Memory B cell (primary cell): ENCODE data around the gene VASP.

ENCODE experiments used
- ATAC-seq: fragments of 150-1000 bp; cut with Tn5 transposase; 2 replicates; pipeline ENCODE4 v1.10.0; 2021; ENCODE audit warnings: low read depth, mild to moderate bottlenecking, moderate library complexity
- DNase-seq, 2 donors: peaks; one replicate each; pipeline ENCODE4 v3.0.0; 2022; ENCODE audit warnings: low spot score in 2 of 2
- H3K27ac Mint-ChIP-seq: one replicate; pipeline ENCODE4 v1.8.0; 2022; ENCODE audit warnings: mild to moderate bottlenecking, moderate library complexity, mixed read lengths
- H3K27me3 Mint-ChIP-seq: one replicate; pipeline ENCODE4 v1.8.0; 2022; ENCODE audit warnings: mixed read lengths
- H3K36me3 Mint-ChIP-seq: one replicate; pipeline ENCODE4 v1.8.0; 2022; ENCODE audit warnings: mild to moderate bottlenecking, mixed read lengths
- H3K4me1 Mint-ChIP-seq: one replicate; pipeline ENCODE4 v1.8.0; 2022; ENCODE audit warnings: mixed read lengths
- H3K4me3 Mint-ChIP-seq: one replicate; pipeline ENCODE4 v1.8.0; 2022; ENCODE audit warnings: mild to moderate bottlenecking, moderate library complexity, mixed read lengths
- H3K9me3 Mint-ChIP-seq: one replicate; pipeline ENCODE4 v1.8.0; 2022; ENCODE audit warnings: mixed read lengths

Gene VASP

GRCh38 chr19:45469945-45470761 lies 37.1 kb upstream of the VASP start:
- Mint-ChIP-seq H3K27me3 (peaks cover 3% of the 10 kb centered on the region), H3K36me3 (peaks cover 7% of the 10 kb centered on the region), H3K27ac (peak overlapping the region; percentile 96), H3K4me1 (peaks cover 30% of the 10 kb centered on the region), H3K9me3 (no peaks in the 10 kb centered on the region), H3K4me3 (peak overlapping the region; percentile 91)
- peak; percentile 2 for ATAC-seq
- peak; percentile 55 to 58 for DNase-seq

GRCh38 chr19:45470762-45471081 lies 36.6 kb upstream of the VASP start:
- H3K27ac Mint-ChIP-seq = peak overlapping the region; percentile 96
- DNase-seq = peak in 1 of 2 donors; percentile 42
- H3K9me3 Mint-ChIP-seq = no peaks in the 10 kb centered on the region
- peaks cover 30% of the 10 kb centered on the region for H3K4me1 Mint-ChIP-seq
- no peak for ATAC-seq
- peaks cover 7% of the 10 kb centered on the region for H3K36me3 Mint-ChIP-seq
- peak overlapping the region; percentile 91 for H3K4me3 Mint-ChIP-seq
- peaks cover 3% of the 10 kb centered on the region for H3K27me3 Mint-ChIP-seq

- Mint-ChIP-seq H3K9me3 (no peaks in the 10 kb centered on the region), H3K36me3 (peaks cover 7% of the 10 kb centered on the region), H3K4me3 (peak overlapping the region; percentile 21), H3K27me3 (peaks cover 3% of the 10 kb centered on the region), H3K27ac (peak overlapping the region; percentile 96), H3K4me1 (peaks cover 32% of the 10 kb centered on the region)
- DNase-seq = peak in 1 of 2 donors; percentile 28
- no peak for ATAC-seq
Measured at GRCh38 chr19:45471111-45471930, 36.0 kb upstream of the VASP start.

GRCh38 chr19:45471931-45472562 lies 35.2 kb upstream of the VASP start:
- H3K9me3 Mint-ChIP-seq = no peaks in the 10 kb centered on the region
- DNase-seq (peak; percentile 46 to 48), ATAC-seq (no peak)
- H3K4me3 Mint-ChIP-seq = peak overlapping the region; percentile 21
- H3K27ac Mint-ChIP-seq = peak overlapping the region; percentile 96
- peaks cover 7% of the 10 kb centered on the region for H3K36me3 Mint-ChIP-seq
- H3K4me1 Mint-ChIP-seq = peaks cover 33% of the 10 kb centered on the region
- peaks cover 3% of the 10 kb centered on the region for H3K27me3 Mint-ChIP-seq

GRCh38 chr19:45472563-45473366 lies 34.5 kb upstream of the VASP start:
- peak overlapping the region; percentile 96 for H3K27ac Mint-ChIP-seq
- peaks cover 7% of the 10 kb centered on the region for H3K36me3 Mint-ChIP-seq
- DNase-seq = peak; percentile 42 to 48
- H3K9me3 Mint-ChIP-seq = no peaks in the 10 kb centered on the region
- ATAC-seq = no peak
- H3K4me3 Mint-ChIP-seq = peak overlapping the region; percentile 40
- H3K27me3 Mint-ChIP-seq = peaks cover 3% of the 10 kb centered on the region
- H3K4me1 Mint-ChIP-seq = peaks cover 34% of the 10 kb centered on the region

GRCh38 chr19:45473367-45473681 lies 34.0 kb upstream of the VASP start:
- Mint-ChIP-seq H3K27me3 (peaks cover 3% of the 10 kb centered on the region), H3K27ac (peak overlapping the region; percentile 96), H3K4me1 (peaks cover 39% of the 10 kb centered on the region), H3K36me3 (peaks cover 7% of the 10 kb centered on the region), H3K9me3 (no peaks in the 10 kb centered on the region), H3K4me3 (no peak overlapping the region)
- ATAC-seq (no peak), DNase-seq (peak in 1 of 2 donors; percentile 26)

GRCh38 chr19:45473682-45474605 lies 33.3 kb upstream of the VASP start:
- H3K27me3 Mint-ChIP-seq = peaks cover 3% of the 10 kb centered on the region
- DNase-seq = peak; percentile 43 to 60
- peak overlapping the region; percentile 9 for H3K4me3 Mint-ChIP-seq
- H3K9me3 Mint-ChIP-seq = no peaks in the 10 kb centered on the region
- no peak for ATAC-seq
- H3K36me3 Mint-ChIP-seq = peaks cover 7% of the 10 kb centered on the region
- peak overlapping the region; percentile 96 for H3K27ac Mint-ChIP-seq
- H3K4me1 Mint-ChIP-seq = peaks cover 39% of the 10 kb centered on the region

GRCh38 chr19:45474606-45475521 lies 32.4 kb upstream of the VASP start:
- H3K27me3 Mint-ChIP-seq = peaks cover 3% of the 10 kb centered on the region
- H3K4me1 Mint-ChIP-seq = peaks cover 37% of the 10 kb centered on the region
- no peak overlapping the region for H3K4me3 Mint-ChIP-seq
- no peaks in the 10 kb centered on the region for H3K9me3 Mint-ChIP-seq
- ATAC-seq = peak; percentile 4
- H3K27ac Mint-ChIP-seq = peak overlapping the region; percentile 96
- DNase-seq = peak; percentile 51 to 65
- peaks cover 7% of the 10 kb centered on the region for H3K36me3 Mint-ChIP-seq

- H3K9me3 Mint-ChIP-seq = no peaks in the 10 kb centered on the region
- H3K4me1 Mint-ChIP-seq = peaks cover 30% of the 10 kb centered on the region
- H3K36me3 Mint-ChIP-seq = peaks cover 7% of the 10 kb centered on the region
- peak overlapping the region; percentile 96 for H3K27ac Mint-ChIP-seq
- ATAC-seq (peak; percentile 0), DNase-seq (peak in 1 of 2 donors; percentile 53)
- H3K4me3 Mint-ChIP-seq = no peak overlapping the region
- peaks cover 3% of the 10 kb centered on the region for H3K27me3 Mint-ChIP-seq
Measured at GRCh38 chr19:45475537-45476291, 31.6 kb upstream of the VASP start.

GRCh38 chr19:45476304-45476703 lies 31.0 kb upstream of the VASP start:
- DNase-seq = no peak
- H3K27ac Mint-ChIP-seq = peak overlapping the region; percentile 96
- peaks cover 30% of the 10 kb centered on the region for H3K4me1 Mint-ChIP-seq

GRCh38 chr19:45477186-45477585 lies 30.1 kb upstream of the VASP start:
- ATAC-seq (no peak), DNase-seq (no peak)
- peak overlapping the region; percentile 78 for H3K4me3 Mint-ChIP-seq
- no peaks in the 10 kb centered on the region for H3K9me3 Mint-ChIP-seq
- H3K4me1 Mint-ChIP-seq = peaks cover 24% of the 10 kb centered on the region
- peaks cover 3% of the 10 kb centered on the region for H3K27me3 Mint-ChIP-seq
- H3K36me3 Mint-ChIP-seq = peaks cover 3% of the 10 kb centered on the region
- peak overlapping the region; percentile 96 for H3K27ac Mint-ChIP-seq

More at GRCh38 chr19:45476304-45476703, 31.0 kb upstream of the VASP start:
- no peak for ATAC-seq
- peaks cover 7% of the 10 kb centered on the region for H3K36me3 Mint-ChIP-seq
- H3K27me3 Mint-ChIP-seq = peaks cover 3% of the 10 kb centered on the region
- no peaks in the 10 kb centered on the region for H3K9me3 Mint-ChIP-seq
- no peak overlapping the region for H3K4me3 Mint-ChIP-seq
